DMS53 (cell line): ENCODE data around the gene CTIF.
"Not testable (repeated sequence)": the region's sequence is repeated elsewhere in the genome, so short reads cannot be mapped to it uniquely, and the experiment has no call there.

Source experiments
- DNase-seq: peaks from one replicate; lab custom pipeline; 2025; lab: John Stamatoyannopoulos, UW

CTIF gene

GRCh38 chr18:48803951-48804855 is 265.4 kb downstream of the CTIF start:
- no peak for DNase-seq

- DNase-seq, result no peak
Measured at GRCh38 chr18:48804856-48805610, 266.2 kb downstream of the CTIF start.

GRCh38 chr18:48805826-48806535 is 267.1 kb downstream of the CTIF start:
- DNase-seq, result no peak

- DNase-seq, result no peak
Measured at GRCh38 chr18:48806551-48807261, 267.9 kb downstream of the CTIF start.

GRCh38 chr18:48808476-48808875 is 269.6 kb downstream of the CTIF start:
- no peak for DNase-seq

GRCh38 chr18:48809365-48809764 is 270.5 kb downstream of the CTIF start:
- DNase-seq, result no peak

GRCh38 chr18:48810805-48811204 is 272.0 kb downstream of the CTIF start:
- no peak for DNase-seq

- DNase-seq, result no peak
Measured at GRCh38 chr18:48811401-48811800, 272.6 kb downstream of the CTIF start.

- DNase-seq, result not testable (repeated sequence)
Measured at GRCh38 chr18:48811977-48812451, 273.2 kb downstream of the CTIF start.

GRCh38 chr18:48813321-48813720 is 274.5 kb downstream of the CTIF start:
- no peak for DNase-seq

- peak; percentile 25 for DNase-seq
Measured at GRCh38 chr18:48813833-48814489, 275.1 kb downstream of the CTIF start.

GRCh38 chr18:48814490-48815178 is 275.8 kb downstream of the CTIF start:
- no peak for DNase-seq

GRCh38 chr18:48815179-48815515 is 276.3 kb downstream of the CTIF start:
- no peak for DNase-seq

- no peak for DNase-seq
Measured at GRCh38 chr18:48815581-48816324, 276.9 kb downstream of the CTIF start.

GRCh38 chr18:48816554-48816953 is 277.7 kb downstream of the CTIF start:
- DNase-seq, result no peak

- DNase-seq, result no peak
Measured at GRCh38 chr18:48817021-48817461, 278.2 kb downstream of the CTIF start.

- DNase-seq, result no peak
Measured at GRCh38 chr18:48818329-48819254, 279.8 kb downstream of the CTIF start.

- DNase-seq, result no peak
Measured at GRCh38 chr18:48819276-48819675, 280.4 kb downstream of the CTIF start.
